AG10803 (cell line): ENCODE results near the gene GALNTL6.

Source experiments
- DNase-seq: peaks from one replicate; pipeline ENCODE4 v3.0.0; 2010; ENCODE audit warnings: low read depth
- H3K4me3 ChIP-seq: 2 replicates; pipeline ENCODE4 v1.5.1; 2011; ENCODE audit warnings: mild to moderate bottlenecking, low read length, control low read depth
- CTCF ChIP-seq: conservative IDR thresholded peaks from 2 replicates; pipeline ENCODE4 v1.5.1; 2011; ENCODE audit warnings: mild to moderate bottlenecking, low read length, control low read depth, inconsistent platforms

The GALNTL6 gene

GRCh38 chr4:172515266-172515879 is 702.2 kb downstream of the GALNTL6 start:
- no peak overlapping the region for H3K4me3 ChIP-seq
- no peak for TF ChIP-seq CTCF
- DNase-seq = no peak

GRCh38 chr4:172517391-172517790 is 704.2 kb downstream of the GALNTL6 start:
- no peak for TF ChIP-seq CTCF
- no peak for DNase-seq

DNA sequence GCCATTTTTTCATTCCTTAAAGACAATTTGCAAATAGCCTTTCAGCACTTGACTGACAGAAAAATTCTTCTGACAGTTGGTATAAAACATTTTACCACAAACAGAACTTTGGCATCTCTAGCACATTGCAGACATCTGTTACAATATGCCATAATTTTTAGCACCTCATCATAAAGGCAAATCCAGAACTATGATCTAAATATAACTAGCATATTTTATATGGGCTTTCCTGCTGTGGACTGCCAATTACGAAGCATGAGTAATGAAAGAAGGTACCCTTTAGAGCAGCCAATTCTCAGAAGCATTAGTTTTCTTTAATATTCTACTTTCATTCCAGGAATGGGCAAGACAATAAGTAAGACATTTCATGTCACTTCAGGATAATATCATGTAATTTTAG is 708.0 kb downstream of the GALNTL6 start:
- H3K4me3 ChIP-seq = no peak overlapping the region
- no peak for DNase-seq
- TF ChIP-seq CTCF = no peak

More at GRCh38 chr4:172517391-172517790, 704.2 kb downstream of the GALNTL6 start:
- H3K4me3 ChIP-seq = no peak overlapping the region

DNA sequence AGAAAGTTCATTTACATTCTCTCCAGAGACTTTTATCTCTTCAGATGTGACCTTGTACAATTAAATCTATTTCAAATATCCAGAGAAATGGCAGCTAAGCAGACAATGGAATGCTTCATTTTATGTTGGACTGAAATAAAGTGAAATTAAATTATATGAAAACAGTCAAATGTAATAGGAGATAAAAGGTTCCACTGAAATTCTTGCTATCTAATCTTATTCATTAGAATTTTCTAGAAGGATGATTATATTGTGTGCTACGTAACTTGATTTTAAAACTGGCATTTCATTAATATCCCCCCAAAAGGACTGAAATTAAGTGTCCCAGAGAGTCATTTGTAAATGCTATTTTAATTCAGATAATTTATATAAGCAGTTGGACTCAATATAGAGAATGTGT is 708.5 kb downstream of the GALNTL6 start:
- no peak overlapping the region for H3K4me3 ChIP-seq
- no peak for TF ChIP-seq CTCF

GRCh38 chr4:172543249-172543648 is 730.0 kb downstream of the GALNTL6 start:
- TF ChIP-seq CTCF = no peak
- no peak overlapping the region for H3K4me3 ChIP-seq
- DNase-seq = no peak

More for the DNA sequence above, 708.5 kb downstream of the GALNTL6 start:
- DNase-seq = no peak

GRCh38 chr4:172546782-172547181 is 733.6 kb downstream of the GALNTL6 start:
- H3K4me3 ChIP-seq = no peak overlapping the region
- DNase-seq = no peak

More at GRCh38 chr4:172546782-172547181, 733.6 kb downstream of the GALNTL6 start:
- TF ChIP-seq CTCF = no peak
